SU-DHL-6 (cell line): Measurements from ENCODE around the gene SLC7A6.

ENCODE experiments used
- EZH2phosphoT487 ChIP-seq: fragments of 200-600 bp; sonication (generic), shearing (Covaris generic); conservative IDR thresholded peaks from 2 replicates; pipeline ENCODE4 v1.6.1; 2018; ENCODE audit warnings: mild to moderate bottlenecking, antibody characterized with exemption, low read length, moderate library complexity, mixed read lengths
- TF ChIP-seq, protein P1 (sequence below): fragments of 200-600 bp; sonication (generic); IDR thresholded peaks from one replicate; pipeline ENCODE4 v1.5.1; 2017; ENCODE audit warnings: antibody characterized with exemption, mild to moderate bottlenecking, low read length, moderate library complexity; ENCODE audit not compliant: insufficient read depth, poor library complexity, severe bottlenecking

DNA sequence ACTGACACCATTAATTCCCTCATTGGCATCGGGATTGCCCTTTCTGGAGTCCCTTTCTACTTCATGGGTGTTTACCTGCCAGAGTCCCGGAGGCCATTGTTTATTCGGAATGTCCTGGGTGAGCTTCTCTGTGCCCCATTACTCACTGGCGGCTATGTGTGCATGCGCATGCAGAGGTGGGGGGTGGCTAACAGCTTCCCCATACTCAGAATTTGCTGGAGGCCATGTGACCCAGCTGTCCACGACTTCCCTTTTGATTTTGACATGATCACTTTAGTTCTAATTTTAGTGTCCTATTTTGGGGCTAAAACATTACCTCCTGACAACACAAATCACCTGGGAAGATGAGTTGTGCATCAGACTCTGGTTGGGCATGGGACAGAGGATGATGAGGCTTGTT lies 32.4 kb downstream of the SLC7A6 start:
- TF ChIP-seq, protein P1, sequence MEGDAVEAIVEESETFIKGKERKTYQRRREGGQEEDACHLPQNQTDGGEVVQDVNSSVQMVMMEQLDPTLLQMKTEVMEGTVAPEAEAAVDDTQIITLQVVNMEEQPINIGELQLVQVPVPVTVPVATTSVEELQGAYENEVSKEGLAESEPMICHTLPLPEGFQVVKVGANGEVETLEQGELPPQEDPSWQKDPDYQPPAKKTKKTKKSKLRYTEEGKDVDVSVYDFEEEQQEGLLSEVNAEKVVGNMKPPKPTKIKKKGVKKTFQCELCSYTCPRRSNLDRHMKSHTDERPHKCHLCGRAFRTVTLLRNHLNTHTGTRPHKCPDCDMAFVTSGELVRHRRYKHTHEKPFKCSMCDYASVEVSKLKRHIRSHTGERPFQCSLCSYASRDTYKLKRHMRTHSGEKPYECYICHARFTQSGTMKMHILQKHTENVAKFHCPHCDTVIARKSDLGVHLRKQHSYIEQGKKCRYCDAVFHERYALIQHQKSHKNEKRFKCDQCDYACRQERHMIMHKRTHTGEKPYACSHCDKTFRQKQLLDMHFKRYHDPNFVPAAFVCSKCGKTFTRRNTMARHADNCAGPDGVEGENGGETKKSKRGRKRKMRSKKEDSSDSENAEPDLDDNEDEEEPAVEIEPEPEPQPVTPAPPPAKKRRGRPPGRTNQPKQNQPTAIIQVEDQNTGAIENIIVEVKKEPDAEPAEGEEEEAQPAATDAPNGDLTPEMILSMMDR: no peak
- no peak for TF ChIP-seq EZH2phosphoT487
